Measurements from ENCODE around the gene FCMR. TPM values are rescaled to one million over a fixed set of nuclear protein-coding genes. Genes with fewer than 3 reads are reported as not detected.

FCMR gene
- total RNA-seq, 2 donors from 2014 or later: not detected

Other genes with a start within 250 kb of the FCMR start
- gene MAPKAPK2, start 237.0 kb downstream of the FCMR start, total RNA-seq: 10 to 100 TPM; 72.8 to 79.7 TPM
- gene IL19, start 151.2 kb downstream of the FCMR start, total RNA-seq: not detected
- gene IL10, start 149.4 kb downstream of the FCMR start, total RNA-seq: not detected
- not detected for gene IL20, start 56.3 kb downstream of the FCMR start, total RNA-seq
- not detected for gene IL24, start 24.5 kb downstream of the FCMR start, total RNA-seq
- gene PIGR, start 24.5 kb upstream of the FCMR start, total RNA-seq: not detected
- gene FCAMR, start 48.5 kb upstream of the FCMR start, total RNA-seq: not detected
- gene C1orf116, start 110.8 kb upstream of the FCMR start, total RNA-seq: under 1 TPM; 0.55 to 0.60 TPM
- 10 to 100 TPM; 10.8 to 18.8 TPM for gene YOD1, start 129.3 kb upstream of the FCMR start, total RNA-seq
- gene PFKFB2, start 131.3 kb upstream of the FCMR start, total RNA-seq: 10 to 100 TPM; 11.2 to 13.4 TPM
- not detected for gene C4BPB, start 166.9 kb upstream of the FCMR start, total RNA-seq
- not detected for gene C4BPA, start 182.3 kb upstream of the FCMR start, total RNA-seq